Fibroblast of peridontal ligament (primary cell): ENCODE measurements around the gene PTPN21.

Source experiments
- DNase-seq: peaks from one replicate; pipeline ENCODE4 v3.0.0-alpha.2; 2010; ENCODE audit errors: extremely low read depth

PTPN21 gene

GRCh38 chr14:88504602-88505001 is 50.2 kb downstream of the PTPN21 start:
- DNase-seq, result no peak

DNA sequence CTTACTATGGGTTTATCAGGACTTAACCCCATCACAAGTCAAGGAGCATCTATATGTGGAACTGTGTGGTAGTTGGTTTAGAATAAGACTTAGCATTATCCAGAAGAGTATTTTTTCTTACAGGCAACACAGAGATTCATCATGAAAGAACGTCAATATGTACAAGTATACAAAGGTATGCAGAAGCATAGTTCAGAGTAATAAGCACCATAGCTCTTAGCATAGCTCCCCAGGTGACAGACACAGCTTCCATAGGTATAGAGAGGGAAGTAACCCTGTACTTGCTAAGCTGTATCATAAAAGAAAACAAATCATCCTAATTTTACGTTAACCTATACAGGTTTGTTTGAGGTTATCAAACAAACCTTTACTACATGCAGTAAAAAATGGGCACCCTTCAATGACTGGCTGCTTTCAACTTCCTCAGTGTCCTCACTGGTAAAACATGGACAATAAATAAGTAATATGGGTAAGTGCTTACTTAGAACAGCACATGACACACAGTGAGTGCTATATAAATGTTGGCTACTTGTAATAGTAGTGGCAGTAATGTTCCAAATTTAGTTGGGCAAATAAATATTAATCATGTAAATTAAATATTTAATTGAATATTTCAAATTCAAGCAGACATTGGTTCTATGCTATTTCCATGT is 50.9 kb downstream of the PTPN21 start:
- no peak for DNase-seq

DNA sequence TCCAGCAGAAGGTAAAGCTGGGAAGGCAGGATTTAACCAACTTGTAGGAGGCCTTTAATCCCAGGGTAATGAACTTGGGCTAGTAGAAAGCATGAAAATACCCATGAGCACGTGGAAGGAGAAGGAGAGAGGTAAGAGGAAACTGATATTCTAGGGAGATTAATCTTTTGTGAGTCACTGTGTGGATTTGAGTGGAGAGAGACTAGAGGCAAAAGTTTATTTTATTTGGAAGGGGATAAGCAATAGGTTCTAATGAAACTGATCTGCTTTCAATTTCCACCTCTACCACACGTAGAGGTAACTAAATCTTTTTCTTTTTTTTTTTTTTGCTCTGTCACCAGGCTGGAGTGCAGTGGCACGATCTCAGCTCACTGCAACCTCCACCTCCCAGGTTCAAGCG is 52.1 kb downstream of the PTPN21 start:
- no peak for DNase-seq

DNA sequence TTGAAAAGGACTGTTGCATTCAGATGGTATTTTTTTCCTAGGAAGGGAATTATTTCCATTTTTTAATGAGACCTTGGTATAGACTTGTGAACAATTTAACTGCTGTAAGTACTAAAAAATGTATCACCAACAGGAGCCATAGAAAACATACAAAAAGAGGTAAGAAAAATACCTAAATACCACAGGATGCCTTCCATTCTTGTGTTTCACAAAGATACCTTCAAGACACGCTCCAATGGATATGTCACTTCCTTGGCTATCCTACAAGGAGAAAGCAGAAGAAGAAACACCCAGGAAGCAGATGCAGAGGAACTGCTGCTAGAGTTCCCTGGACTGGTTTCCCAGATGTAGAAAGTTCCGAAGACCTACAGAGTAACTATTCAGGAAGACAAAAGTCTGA is 54.2 kb downstream of the PTPN21 start:
- DNase-seq, result no peak

GRCh38 chr14:88499225-88499624 is 55.6 kb downstream of the PTPN21 start:
- no peak for DNase-seq

DNA sequence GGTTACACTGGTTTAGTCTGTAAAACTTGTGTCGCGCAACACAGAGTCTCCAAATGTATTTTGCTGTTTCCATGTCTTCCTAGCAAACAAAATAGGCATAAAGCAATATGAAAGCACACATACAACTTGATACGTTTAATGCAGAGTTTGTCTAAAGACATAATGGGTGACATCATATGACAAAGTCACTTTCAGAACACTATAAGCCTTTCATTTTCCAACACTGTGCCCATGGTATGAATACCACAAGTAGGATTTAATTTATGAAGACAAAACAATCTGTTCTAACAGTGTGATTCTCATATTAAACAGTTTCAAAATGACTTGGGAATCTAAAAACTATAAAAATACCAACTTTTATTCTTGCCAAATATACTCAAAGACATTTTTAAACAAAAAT is 58.4 kb downstream of the PTPN21 start:
- DNase-seq, result no peak

GRCh38 chr14:88493392-88494185 is 61.2 kb downstream of the PTPN21 start:
- no peak for DNase-seq

GRCh38 chr14:88492272-88493089 is 62.3 kb downstream of the PTPN21 start:
- DNase-seq, result peak; percentile 85

DNA sequence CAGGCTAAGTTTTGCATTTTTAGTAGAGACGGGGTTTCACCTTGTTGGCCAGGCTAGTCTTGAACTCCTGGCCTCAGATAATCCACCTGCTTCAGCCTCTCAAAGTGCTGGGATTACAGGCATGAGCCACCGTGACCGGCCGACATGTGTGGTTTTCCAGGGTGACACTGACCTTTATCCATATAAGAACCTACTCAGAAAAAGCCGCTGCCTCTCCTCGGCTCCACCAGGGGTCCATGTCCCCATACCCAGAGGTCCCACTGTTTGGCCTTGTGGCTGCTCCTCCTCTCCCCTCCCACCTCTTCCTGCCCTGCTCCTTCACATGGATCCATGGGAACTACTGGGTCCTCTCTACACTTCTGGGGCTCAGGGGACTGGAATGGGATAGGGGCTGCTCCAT is 64.6 kb downstream of the PTPN21 start:
- no peak for DNase-seq

DNA sequence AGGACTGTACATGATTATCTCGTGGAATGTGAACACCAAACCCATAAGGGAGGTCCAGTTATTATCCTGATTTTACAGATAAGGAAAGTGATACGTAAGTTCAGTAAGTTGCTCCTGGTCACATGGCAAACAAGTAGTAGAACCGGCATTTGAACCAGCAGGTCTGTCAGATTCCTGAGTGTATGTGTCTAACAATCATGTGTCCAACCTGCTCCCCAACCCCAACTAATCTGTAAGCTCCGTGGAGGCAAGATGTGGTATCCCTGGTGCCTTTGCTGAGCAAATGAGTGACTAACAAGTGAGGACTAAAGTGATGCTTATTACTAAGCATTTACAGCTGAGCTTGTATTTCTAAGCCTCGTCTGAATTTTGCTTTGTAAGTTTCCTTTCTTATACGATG is 65.9 kb downstream of the PTPN21 start:
- DNase-seq, result no peak

DNA sequence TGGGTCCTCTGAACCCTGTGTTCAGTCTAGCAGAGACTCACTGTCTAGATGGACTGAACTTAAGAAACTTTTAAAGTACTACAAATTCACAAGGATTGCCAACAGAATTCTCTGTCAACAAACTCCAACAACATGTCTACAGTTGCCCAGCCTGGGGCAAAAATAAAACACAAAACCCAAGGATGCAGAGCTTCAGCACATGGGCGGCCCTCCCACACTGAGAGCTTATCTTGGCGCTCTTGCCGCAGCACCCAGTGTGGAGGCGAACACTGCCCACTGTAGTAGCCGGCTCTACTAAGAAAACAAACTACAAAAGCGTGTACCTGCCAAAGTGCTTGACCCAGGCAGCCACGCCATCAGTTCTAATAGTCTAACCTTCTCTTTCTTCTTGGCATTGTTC is 66.7 kb downstream of the PTPN21 start:
- DNase-seq, result no peak

- DNase-seq, result no peak
Measured at GRCh38 chr14:88482524-88482923, 72.3 kb downstream of the PTPN21 start.

DNA sequence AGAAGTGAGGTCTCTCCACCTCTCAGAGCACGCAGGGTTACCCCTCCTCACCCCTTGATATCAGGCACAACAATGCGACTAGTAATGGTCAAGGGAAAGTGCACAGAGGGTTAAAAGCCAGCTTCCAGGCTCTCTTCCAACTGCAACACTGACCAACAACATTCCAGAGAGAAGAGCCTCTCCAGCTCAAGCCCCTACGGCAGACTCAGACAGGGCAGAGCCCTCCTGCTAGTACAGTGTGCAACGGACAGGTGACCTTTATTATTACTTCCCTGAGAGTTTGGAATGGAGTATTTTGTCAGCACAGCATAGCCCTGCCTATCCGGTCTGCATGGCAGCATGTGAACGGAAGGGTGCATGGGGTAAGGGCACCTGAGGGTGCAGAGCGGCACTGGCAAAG is 73.0 kb downstream of the PTPN21 start:
- DNase-seq, result no peak

- DNase-seq, result no peak
Measured at GRCh38 chr14:88481059-88481458, 73.7 kb downstream of the PTPN21 start.

GRCh38 chr14:88479574-88479987 is 75.2 kb downstream of the PTPN21 start:
- DNase-seq, result no peak

GRCh38 chr14:88478931-88479330 is 75.9 kb downstream of the PTPN21 start:
- no peak for DNase-seq

GRCh38 chr14:88477513-88478250 is 77.1 kb downstream of the PTPN21 start:
- no peak for DNase-seq

DNA sequence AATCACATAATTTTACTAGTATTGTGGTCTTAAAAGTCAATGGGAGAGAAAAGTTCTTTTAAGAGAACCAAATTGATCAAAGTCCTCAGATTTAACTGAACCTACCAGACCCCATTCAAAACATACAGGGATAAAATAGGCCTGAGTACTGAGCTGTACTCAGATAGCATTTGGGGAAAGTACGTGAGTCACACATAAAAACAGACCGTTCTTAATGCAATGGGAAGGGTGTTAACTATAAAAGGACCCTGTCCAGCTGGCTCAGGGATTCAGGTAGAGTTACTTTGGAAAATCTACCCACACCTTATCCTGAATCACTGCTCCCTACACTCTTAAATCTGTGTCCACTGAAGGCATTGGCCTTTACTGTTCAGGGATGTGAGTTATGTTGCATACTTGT is 78.0 kb downstream of the PTPN21 start:
- no peak for DNase-seq

GRCh38 chr14:88476214-88476774 is 78.5 kb downstream of the PTPN21 start:
- DNase-seq, result peak; percentile 52

GRCh38 chr14:88473791-88474190 is 81.0 kb downstream of the PTPN21 start:
- no peak for DNase-seq
